WTC11 (cell line): ENCODE data around the gene CACNA2D3. TPM values are rescaled to one million over a fixed set of nuclear protein-coding genes. Genes with fewer than 3 reads are reported as not detected.

Source experiments
- ATAC-seq: fragments of 200-7000 bp; cut with Tn5 transposase; 2 replicates; pipeline ENCODE4 v1.10.0; 2021; ENCODE audit warnings: mild to moderate bottlenecking, moderate library complexity
- CTCF ChIA-PET: fragments of 300-600 bp; sonication (Branson Sonifier 250); formaldehyde crosslinking; loops from one replicate; lab custom pipeline; 2021; ENCODE audit warnings: antibody characterized with exemption; lab: Charles Lee
- POLR2A ChIA-PET: fragments of 350-600 bp; sonication (Branson Sonifier 250); formaldehyde crosslinking; loops from one replicate; lab custom pipeline; 2021; ENCODE audit warnings: antibody characterized with exemption; lab: Charles Lee
- DNase-seq: peaks from one replicate; pipeline ENCODE4 v3.0.0; 2021; ENCODE audit warnings: low spot score
- H3K27ac Mint-ChIP-seq: 2 replicates; pipeline ENCODE4 v1.8.0; 2021; ENCODE audit warnings: mixed read lengths
- H3K27me3 Mint-ChIP-seq: 2 replicates; pipeline ENCODE4 v1.8.0; 2021; ENCODE audit warnings: low read depth, mild to moderate bottlenecking, moderate library complexity, mixed read lengths
- H3K36me3 Mint-ChIP-seq: 2 replicates; pipeline ENCODE4 v1.8.0; 2021; ENCODE audit warnings: mixed read lengths
- H3K4me1 Mint-ChIP-seq: 2 replicates; pipeline ENCODE4 v1.8.0; 2022; ENCODE audit warnings: mixed read lengths
- H3K4me3 Mint-ChIP-seq: 2 replicates; pipeline ENCODE4 v1.8.0; 2021; ENCODE audit warnings: mild to moderate bottlenecking, moderate library complexity, mixed read lengths
- H3K9me3 Mint-ChIP-seq: 2 replicates; pipeline ENCODE4 v1.8.0; 2021; ENCODE audit warnings: mixed read lengths
- ATF1 ChIP-seq: sonication (generic); formaldehyde crosslinking; IDR thresholded peaks from 2 replicates; pipeline ENCODE4 v1.8.1; 2023; ENCODE audit warnings: mild to moderate bottlenecking, moderate library complexity, missing genetic modification reagents
- ATF3 ChIP-seq: sonication (generic); formaldehyde crosslinking; conservative IDR thresholded peaks from 2 replicates; pipeline ENCODE4 v1.8.1; 2022; ENCODE audit warnings: mild to moderate bottlenecking, missing genetic modification reagents
- CBFB ChIP-seq: sonication (generic); formaldehyde crosslinking; IDR thresholded peaks from 2 replicates; pipeline ENCODE4 v1.8.1; 2022; ENCODE audit warnings: mild to moderate bottlenecking, low read depth, missing genetic modification reagents
- CREB1 ChIP-seq: sonication (generic); formaldehyde crosslinking; IDR thresholded peaks from 2 replicates; pipeline ENCODE4 v1.8.0; 2023; ENCODE audit warnings: mild to moderate bottlenecking, missing genetic modification reagents
- ETV6 ChIP-seq: sonication (generic); formaldehyde crosslinking; IDR thresholded peaks from 2 replicates; pipeline ENCODE4 v1.8.1; 2022; ENCODE audit warnings: mild to moderate bottlenecking, missing genetic modification reagents
- MYBL2 ChIP-seq: sonication (generic); formaldehyde crosslinking; IDR thresholded peaks from 2 replicates; pipeline ENCODE4 v1.8.1; 2023; ENCODE audit warnings: mild to moderate bottlenecking, moderate library complexity, missing genetic modification reagents
- NR1H2 ChIP-seq: sonication (generic); formaldehyde crosslinking; IDR thresholded peaks from 2 replicates; pipeline ENCODE4 v1.9.0; 2021; ENCODE audit warnings: mild to moderate bottlenecking, moderate library complexity, missing genetic modification reagents
- NR2C2 ChIP-seq: sonication (generic); formaldehyde crosslinking; IDR thresholded peaks from 2 replicates; pipeline ENCODE4 v1.8.0; 2022; ENCODE audit warnings: mild to moderate bottlenecking, missing genetic modification reagents
- TEAD1 ChIP-seq: sonication (generic); formaldehyde crosslinking; IDR thresholded peaks from 2 replicates; pipeline ENCODE4 v1.8.0; 2022; ENCODE audit warnings: mild to moderate bottlenecking, missing genetic modification reagents
- TP53 ChIP-seq: sonication (generic); formaldehyde crosslinking; IDR thresholded peaks from 2 replicates; pipeline ENCODE4 v1.8.1; 2023; ENCODE audit warnings: mild to moderate bottlenecking, missing genetic modification reagents
- USF1 ChIP-seq: sonication (generic); formaldehyde crosslinking; IDR thresholded peaks from 2 replicates; pipeline ENCODE4 v1.8.0; 2022; ENCODE audit warnings: mild to moderate bottlenecking, missing genetic modification reagents
- ZNF121 ChIP-seq: sonication (generic); formaldehyde crosslinking; IDR thresholded peaks from 2 replicates; pipeline ENCODE4 v1.8.0; 2023; ENCODE audit warnings: missing genetic modification reagents
- ZNF138 ChIP-seq: sonication (generic); formaldehyde crosslinking; conservative IDR thresholded peaks from 2 replicates; pipeline ENCODE4 v1.8.1; 2022; ENCODE audit warnings: mild to moderate bottlenecking, moderate library complexity, missing genetic modification reagents
- ZNF263 ChIP-seq: sonication (generic); formaldehyde crosslinking; IDR thresholded peaks from 2 replicates; pipeline ENCODE4 v1.8.1; 2022; ENCODE audit warnings: low read depth, mild to moderate bottlenecking, moderate library complexity, missing genetic modification reagents
- ZNF532 ChIP-seq: fragments of 250-450 bp; sonication (Bioruptor Pico); IDR thresholded peaks from 2 replicates; pipeline ENCODE4 v1.9.0; 2021; ENCODE audit warnings: mild to moderate bottlenecking, borderline replicate concordance
- total RNA-seq: library from RNA; stranded (reverse); gene quantifications from 3 replicates; pipeline ENCODE4 v1.2.3, GENCODE V29; 2021
- TF ChIP-seq, protein P1 (sequence below): sonication (generic); formaldehyde crosslinking; conservative IDR thresholded peaks from 2 replicates; pipeline ENCODE4 v1.8.1; 2023; ENCODE audit warnings: mild to moderate bottlenecking, low read depth, missing genetic modification reagents, moderate library complexity
- TF ChIP-seq, protein P2 (sequence below): fragments of 250-450 bp; sonication (Bioruptor Pico); IDR thresholded peaks from 2 replicates; pipeline ENCODE4 v1.9.0; 2021; ENCODE audit warnings: moderate library complexity, mild to moderate bottlenecking, inconsistent platforms, borderline replicate concordance
- TF ChIP-seq, protein P3 (sequence below): sonication (generic); formaldehyde crosslinking; IDR thresholded peaks from 2 replicates; pipeline ENCODE4 v1.8.0; 2023; ENCODE audit warnings: mild to moderate bottlenecking, missing genetic modification reagents
- TF ChIP-seq, protein P4 (sequence below): sonication (generic); formaldehyde crosslinking; IDR thresholded peaks from 2 replicates; pipeline ENCODE4 v1.8.0; 2022; ENCODE audit warnings: missing genetic modification reagents

CACNA2D3 gene
- total RNA-seq, 1 experiment from 2014 or later: 5.0 TPM

- TF ChIP-seq ZNF138: no peak
These were observed 182.5 kb downstream of the CACNA2D3 start (continued) for GRCh38 chr3:54304877-54305276.

DNA sequence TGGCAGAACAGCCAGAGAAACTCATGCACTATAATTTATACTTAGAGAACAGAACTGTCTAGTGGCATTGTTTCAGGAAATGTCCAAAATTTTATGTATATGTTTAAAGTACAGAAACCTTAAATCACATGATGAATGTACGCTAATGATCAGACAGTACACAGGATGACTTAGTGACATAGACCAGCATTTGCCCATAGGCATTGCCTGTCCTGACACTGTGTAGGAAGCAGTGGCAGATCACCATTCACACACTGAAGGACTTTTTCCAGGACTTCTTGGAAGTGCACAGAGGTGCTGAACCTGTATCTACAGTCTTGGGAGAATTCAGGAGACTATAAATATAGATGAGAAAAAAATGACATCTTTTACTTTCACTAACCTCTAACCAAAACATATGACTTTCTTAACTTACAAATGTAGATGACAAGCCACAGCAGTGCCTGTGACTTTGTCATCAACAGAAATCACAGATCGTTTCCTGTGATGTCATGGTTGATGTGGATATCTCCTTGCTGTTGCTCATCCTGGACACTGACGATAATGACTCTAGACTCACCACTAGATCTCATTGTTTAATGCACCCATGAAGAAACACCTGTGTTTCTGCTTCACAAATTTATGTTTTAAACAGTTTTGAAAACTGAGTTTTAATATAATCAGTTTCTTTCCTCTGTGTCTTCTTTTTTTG lies 183.2 kb downstream of the CACNA2D3 start:
- H3K27me3 Mint-ChIP-seq: no peaks in the 10 kb centered on the region
- TF ChIP-seq USF1 (CRISPR knock-in tag): no peak
- TF ChIP-seq, protein P1, sequence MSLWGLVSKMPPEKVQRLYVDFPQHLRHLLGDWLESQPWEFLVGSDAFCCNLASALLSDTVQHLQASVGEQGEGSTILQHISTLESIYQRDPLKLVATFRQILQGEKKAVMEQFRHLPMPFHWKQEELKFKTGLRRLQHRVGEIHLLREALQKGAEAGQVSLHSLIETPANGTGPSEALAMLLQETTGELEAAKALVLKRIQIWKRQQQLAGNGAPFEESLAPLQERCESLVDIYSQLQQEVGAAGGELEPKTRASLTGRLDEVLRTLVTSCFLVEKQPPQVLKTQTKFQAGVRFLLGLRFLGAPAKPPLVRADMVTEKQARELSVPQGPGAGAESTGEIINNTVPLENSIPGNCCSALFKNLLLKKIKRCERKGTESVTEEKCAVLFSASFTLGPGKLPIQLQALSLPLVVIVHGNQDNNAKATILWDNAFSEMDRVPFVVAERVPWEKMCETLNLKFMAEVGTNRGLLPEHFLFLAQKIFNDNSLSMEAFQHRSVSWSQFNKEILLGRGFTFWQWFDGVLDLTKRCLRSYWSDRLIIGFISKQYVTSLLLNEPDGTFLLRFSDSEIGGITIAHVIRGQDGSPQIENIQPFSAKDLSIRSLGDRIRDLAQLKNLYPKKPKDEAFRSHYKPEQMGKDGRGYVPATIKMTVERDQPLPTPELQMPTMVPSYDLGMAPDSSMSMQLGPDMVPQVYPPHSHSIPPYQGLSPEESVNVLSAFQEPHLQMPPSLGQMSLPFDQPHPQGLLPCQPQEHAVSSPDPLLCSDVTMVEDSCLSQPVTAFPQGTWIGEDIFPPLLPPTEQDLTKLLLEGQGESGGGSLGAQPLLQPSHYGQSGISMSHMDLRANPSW (CRISPR knock-in tag): no peak
- no peak for TF ChIP-seq TP53 (CRISPR knock-in tag)
- TF ChIP-seq ZNF263 (CRISPR knock-in tag): no peak
- TF ChIP-seq, protein P2, sequence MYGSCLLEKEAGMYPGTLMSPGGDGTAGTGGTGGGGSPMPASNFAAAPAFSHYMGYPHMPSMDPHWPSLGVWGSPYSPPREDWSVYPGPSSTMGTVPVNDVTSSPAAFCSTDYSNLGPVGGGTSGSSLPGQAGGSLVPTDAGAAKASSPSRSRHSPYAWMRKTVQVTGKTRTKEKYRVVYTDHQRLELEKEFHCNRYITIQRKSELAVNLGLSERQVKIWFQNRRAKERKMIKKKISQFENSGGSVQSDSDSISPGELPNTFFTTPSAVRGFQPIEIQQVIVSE (CRISPR knock-in tag): no peak
- TF ChIP-seq TEAD1 (CRISPR knock-in tag): no peak
- no peak for TF ChIP-seq MYBL2 (CRISPR knock-in tag)
- no peak for TF ChIP-seq CBFB (CRISPR knock-in tag)
- no peak for TF ChIP-seq CREB1 (CRISPR knock-in tag)
- TF ChIP-seq, protein P3, sequence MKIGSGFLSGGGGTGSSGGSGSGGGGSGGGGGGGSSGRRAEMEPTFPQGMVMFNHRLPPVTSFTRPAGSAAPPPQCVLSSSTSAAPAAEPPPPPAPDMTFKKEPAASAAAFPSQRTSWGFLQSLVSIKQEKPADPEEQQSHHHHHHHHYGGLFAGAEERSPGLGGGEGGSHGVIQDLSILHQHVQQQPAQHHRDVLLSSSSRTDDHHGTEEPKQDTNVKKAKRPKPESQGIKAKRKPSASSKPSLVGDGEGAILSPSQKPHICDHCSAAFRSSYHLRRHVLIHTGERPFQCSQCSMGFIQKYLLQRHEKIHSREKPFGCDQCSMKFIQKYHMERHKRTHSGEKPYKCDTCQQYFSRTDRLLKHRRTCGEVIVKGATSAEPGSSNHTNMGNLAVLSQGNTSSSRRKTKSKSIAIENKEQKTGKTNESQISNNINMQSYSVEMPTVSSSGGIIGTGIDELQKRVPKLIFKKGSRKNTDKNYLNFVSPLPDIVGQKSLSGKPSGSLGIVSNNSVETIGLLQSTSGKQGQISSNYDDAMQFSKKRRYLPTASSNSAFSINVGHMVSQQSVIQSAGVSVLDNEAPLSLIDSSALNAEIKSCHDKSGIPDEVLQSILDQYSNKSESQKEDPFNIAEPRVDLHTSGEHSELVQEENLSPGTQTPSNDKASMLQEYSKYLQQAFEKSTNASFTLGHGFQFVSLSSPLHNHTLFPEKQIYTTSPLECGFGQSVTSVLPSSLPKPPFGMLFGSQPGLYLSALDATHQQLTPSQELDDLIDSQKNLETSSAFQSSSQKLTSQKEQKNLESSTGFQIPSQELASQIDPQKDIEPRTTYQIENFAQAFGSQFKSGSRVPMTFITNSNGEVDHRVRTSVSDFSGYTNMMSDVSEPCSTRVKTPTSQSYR (CRISPR knock-in tag): no peak
- no peak for TF ChIP-seq ETV6 (CRISPR knock-in tag)
- no peak for TF ChIP-seq NR1H2 (CRISPR knock-in tag)
- TF ChIP-seq ZNF121 (CRISPR knock-in tag): no peak
- TF ChIP-seq, protein P4, sequence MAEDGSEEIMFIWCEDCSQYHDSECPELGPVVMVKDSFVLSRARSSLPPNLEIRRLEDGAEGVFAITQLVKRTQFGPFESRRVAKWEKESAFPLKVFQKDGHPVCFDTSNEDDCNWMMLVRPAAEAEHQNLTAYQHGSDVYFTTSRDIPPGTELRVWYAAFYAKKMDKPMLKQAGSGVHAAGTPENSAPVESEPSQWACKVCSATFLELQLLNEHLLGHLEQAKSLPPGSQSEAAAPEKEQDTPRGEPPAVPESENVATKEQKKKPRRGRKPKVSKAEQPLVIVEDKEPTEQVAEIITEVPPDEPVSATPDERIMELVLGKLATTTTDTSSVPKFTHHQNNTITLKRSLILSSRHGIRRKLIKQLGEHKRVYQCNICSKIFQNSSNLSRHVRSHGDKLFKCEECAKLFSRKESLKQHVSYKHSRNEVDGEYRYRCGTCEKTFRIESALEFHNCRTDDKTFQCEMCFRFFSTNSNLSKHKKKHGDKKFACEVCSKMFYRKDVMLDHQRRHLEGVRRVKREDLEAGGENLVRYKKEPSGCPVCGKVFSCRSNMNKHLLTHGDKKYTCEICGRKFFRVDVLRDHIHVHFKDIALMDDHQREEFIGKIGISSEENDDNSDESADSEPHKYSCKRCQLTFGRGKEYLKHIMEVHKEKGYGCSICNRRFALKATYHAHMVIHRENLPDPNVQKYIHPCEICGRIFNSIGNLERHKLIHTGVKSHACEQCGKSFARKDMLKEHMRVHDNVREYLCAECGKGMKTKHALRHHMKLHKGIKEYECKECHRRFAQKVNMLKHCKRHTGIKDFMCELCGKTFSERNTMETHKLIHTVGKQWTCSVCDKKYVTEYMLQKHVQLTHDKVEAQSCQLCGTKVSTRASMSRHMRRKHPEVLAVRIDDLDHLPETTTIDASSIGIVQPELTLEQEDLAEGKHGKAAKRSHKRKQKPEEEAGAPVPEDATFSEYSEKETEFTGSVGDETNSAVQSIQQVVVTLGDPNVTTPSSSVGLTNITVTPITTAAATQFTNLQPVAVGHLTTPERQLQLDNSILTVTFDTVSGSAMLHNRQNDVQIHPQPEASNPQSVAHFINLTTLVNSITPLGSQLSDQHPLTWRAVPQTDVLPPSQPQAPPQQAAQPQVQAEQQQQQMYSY: no peak
- no peak for TF ChIP-seq ATF3 (CRISPR knock-in tag)
- TF ChIP-seq ZNF532 (CRISPR knock-in tag): no peak
- TF ChIP-seq NR2C2 (CRISPR knock-in tag): no peak
- TF ChIP-seq ATF1 (CRISPR knock-in tag): no peak
- H3K4me1 Mint-ChIP-seq: peaks cover 7% of the 10 kb centered on the region
- no peak overlapping the region for H3K27ac Mint-ChIP-seq
- ChIA-PET POLR2A (no interaction called here), CTCF (no interaction called here)
- H3K9me3 Mint-ChIP-seq: no peaks in the 10 kb centered on the region
- DNase-seq: no peak
- no peak for ATAC-seq
- H3K4me3 Mint-ChIP-seq: no peak overlapping the region
- H3K36me3 Mint-ChIP-seq: no peaks in the 10 kb centered on the region
